ENCODE data around the gene TUBB4A.

GRCh38 chr19:6534451-6535093 lies 32.5 kb upstream of the TUBB4A start:
- TF ChIP-seq CTCF (IDR thresholded peaks at IDR 0.05; ENCODE audit: low read depth, low read length) (no peak), EZH2phosphoT487 (IDR thresholded peaks at IDR 0.05; ENCODE audit: low read depth) (no peak)
